ENCODE data around the gene STXBP1. TPM values are rescaled to one million over a fixed set of nuclear protein-coding genes. Genes with fewer than 3 reads are reported as not detected.

STXBP1 gene
- total RNA-seq, 1 donor from 2014 or later: 48.8 TPM

DNA sequence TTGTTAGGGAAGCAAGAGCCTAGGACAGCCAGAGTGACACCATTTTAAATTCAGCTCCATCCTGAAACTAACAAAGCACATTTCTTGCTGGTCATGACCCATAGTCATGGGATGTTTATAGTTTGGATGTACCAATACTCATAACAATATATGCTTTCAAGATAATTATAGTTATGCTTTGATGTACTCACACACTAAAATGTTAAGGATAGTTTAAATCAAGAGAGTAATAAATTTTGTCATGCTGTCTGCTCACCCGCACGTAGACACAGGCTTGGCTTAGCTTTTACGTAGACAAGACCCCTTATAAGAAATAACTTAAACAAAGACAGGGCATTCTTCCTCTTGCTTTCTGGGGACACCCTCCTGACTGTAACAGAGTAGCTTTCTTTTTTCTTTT, 8.9 kb upstream of the STXBP1 start:
- Mint-ChIP-seq H3K9me3 (no peaks in the 10 kb centered on the region), H3K27me3 (peaks cover 3% of the 10 kb centered on the region), H3K4me1 (ENCODE audit: unreplicated experiment) (peaks cover 19% of the 10 kb centered on the region), H3K4me3 (no peak overlapping the region), H3K36me3 (no peaks in the 10 kb centered on the region), H3K27ac (no peak overlapping the region)
- DNase-seq (ENCODE audit: extremely low spot score, unreplicated experiment): no peak
- TF ChIP-seq, protein P1, sequence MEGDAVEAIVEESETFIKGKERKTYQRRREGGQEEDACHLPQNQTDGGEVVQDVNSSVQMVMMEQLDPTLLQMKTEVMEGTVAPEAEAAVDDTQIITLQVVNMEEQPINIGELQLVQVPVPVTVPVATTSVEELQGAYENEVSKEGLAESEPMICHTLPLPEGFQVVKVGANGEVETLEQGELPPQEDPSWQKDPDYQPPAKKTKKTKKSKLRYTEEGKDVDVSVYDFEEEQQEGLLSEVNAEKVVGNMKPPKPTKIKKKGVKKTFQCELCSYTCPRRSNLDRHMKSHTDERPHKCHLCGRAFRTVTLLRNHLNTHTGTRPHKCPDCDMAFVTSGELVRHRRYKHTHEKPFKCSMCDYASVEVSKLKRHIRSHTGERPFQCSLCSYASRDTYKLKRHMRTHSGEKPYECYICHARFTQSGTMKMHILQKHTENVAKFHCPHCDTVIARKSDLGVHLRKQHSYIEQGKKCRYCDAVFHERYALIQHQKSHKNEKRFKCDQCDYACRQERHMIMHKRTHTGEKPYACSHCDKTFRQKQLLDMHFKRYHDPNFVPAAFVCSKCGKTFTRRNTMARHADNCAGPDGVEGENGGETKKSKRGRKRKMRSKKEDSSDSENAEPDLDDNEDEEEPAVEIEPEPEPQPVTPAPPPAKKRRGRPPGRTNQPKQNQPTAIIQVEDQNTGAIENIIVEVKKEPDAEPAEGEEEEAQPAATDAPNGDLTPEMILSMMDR (conservative IDR thresholded peaks at IDR 0.05): no peak

GRCh38 chr9:127606043-127606442, 6.0 kb upstream of the STXBP1 start:
- no peak overlapping the region for H3K4me3 Mint-ChIP-seq
- H3K27me3 Mint-ChIP-seq: peaks cover 17% of the 10 kb centered on the region
- H3K9me3 Mint-ChIP-seq: no peaks in the 10 kb centered on the region
- no peaks in the 10 kb centered on the region for H3K36me3 Mint-ChIP-seq
- H3K4me1 Mint-ChIP-seq (ENCODE audit: unreplicated experiment): peaks cover 13% of the 10 kb centered on the region
- TF ChIP-seq, protein P1 (conservative IDR thresholded peaks at IDR 0.05): no peak
- H3K27ac Mint-ChIP-seq: no peak overlapping the region
- no peak for DNase-seq (ENCODE audit: extremely low spot score, unreplicated experiment)

GRCh38 chr9:127608104-127608966, 3.7 kb upstream of the STXBP1 start:
- H3K27me3 Mint-ChIP-seq: peaks cover 26% of the 10 kb centered on the region

DNA sequence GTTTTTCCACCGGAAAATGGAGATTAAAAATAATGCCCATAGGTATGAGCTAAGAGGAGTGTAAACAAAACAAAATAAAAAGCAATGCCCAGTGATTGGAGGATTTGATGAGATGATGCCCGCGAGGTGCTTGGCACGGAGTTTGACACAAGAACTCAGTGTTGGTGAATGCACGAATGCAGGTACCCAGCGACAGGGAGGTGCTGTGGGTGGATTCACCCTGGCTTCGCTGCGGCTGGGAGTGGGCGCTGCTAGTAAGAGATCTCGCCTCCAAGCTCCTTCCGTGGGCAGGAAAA, 526 bp upstream of the STXBP1 start:
- Mint-ChIP-seq H3K4me1 (ENCODE audit: unreplicated experiment) (peaks cover 27% of the 10 kb centered on the region), H3K36me3 (peaks cover 5% of the 10 kb centered on the region), H3K27ac (peak overlapping the region; percentile 79), H3K4me3 (peak overlapping the region; percentile 89), H3K9me3 (no peaks in the 10 kb centered on the region), H3K27me3 (peaks cover 32% of the 10 kb centered on the region)
- no peak for DNase-seq (ENCODE audit: extremely low spot score, unreplicated experiment)
- TF ChIP-seq, protein P1 (conservative IDR thresholded peaks at IDR 0.05): no peak

More at GRCh38 chr9:127608104-127608966, 3.7 kb upstream of the STXBP1 start:
- peak; percentile 83 for DNase-seq (ENCODE audit: extremely low spot score, unreplicated experiment)
- Mint-ChIP-seq H3K4me3 (peak overlapping the region; percentile 87), H3K27ac (peak overlapping the region; percentile 85), H3K36me3 (no peaks in the 10 kb centered on the region), H3K4me1 (ENCODE audit: unreplicated experiment) (peaks cover 21% of the 10 kb centered on the region), H3K9me3 (no peaks in the 10 kb centered on the region)
- TF ChIP-seq, protein P1 (conservative IDR thresholded peaks at IDR 0.05): no peak

DNA sequence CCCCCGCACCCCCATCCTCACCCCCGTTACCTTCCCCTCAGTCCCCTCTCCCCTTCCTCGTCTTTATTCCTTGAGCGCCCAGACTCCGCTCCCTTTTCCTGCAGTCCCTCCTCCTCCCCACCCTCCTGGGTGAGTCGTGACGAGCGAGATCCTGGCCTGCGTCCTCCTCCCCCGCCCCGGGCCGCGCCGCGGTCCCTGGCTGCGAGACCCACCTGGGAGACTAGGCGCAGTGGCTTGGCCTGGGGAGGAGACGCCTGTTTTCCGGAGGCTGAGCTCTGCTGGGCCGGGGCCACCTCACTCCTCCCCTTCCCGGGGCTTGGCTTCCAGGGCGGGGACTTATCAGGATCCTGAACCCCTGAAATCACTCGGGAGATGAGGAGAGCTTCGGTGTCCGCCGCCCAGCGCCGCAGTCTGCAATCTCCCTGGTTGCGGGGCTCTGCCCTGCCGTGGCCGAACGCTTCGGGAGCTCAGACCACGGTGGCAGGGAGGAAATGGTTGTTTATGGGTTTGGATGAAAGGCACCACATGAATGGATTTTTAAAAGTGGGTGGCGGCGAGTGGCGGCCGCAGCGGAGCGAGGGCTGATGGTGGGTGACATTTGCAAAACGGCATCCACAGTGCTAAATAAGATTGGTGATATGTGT, 984 bp downstream of the STXBP1 start:
- Mint-ChIP-seq H3K36me3 (peaks cover 5% of the 10 kb centered on the region), H3K27ac (peak overlapping the region; percentile 88), H3K27me3 (peaks cover 29% of the 10 kb centered on the region), H3K4me3 (peak overlapping the region; percentile 97), H3K9me3 (no peaks in the 10 kb centered on the region), H3K4me1 (ENCODE audit: unreplicated experiment) (peaks cover 24% of the 10 kb centered on the region)
- DNase-seq (ENCODE audit: extremely low spot score, unreplicated experiment): peak; percentile 73
- TF ChIP-seq, protein P1 (conservative IDR thresholded peaks at IDR 0.05): no peak
